Activated T-cell treated with anti-CD3 and anti-CD28 coated beads, Interleukin-2, amount 50 U/mL, for 1 hour (primary cell): Measurements from ENCODE around the gene SIL1.
"Not testable (repeated sequence)": the region's sequence is repeated elsewhere in the genome, so short reads cannot be mapped to it uniquely, and the experiment has no call there.

Source experiments
- DNase-seq: peaks from one replicate; pipeline ENCODE4 v3.0.0-alpha.2; 2020

The SIL1 gene

GRCh38 chr5:139199321-139199720 lies 1.2 kb upstream of the SIL1 start:
- no peak for DNase-seq

GRCh38 chr5:139196296-139196956 lies 1.7 kb downstream of the SIL1 start:
- DNase-seq = no peak

- DNase-seq = no peak
Observed at GRCh38 chr5:139194486-139194885, 3.7 kb downstream of the SIL1 start.

- DNase-seq = no peak
Observed at GRCh38 chr5:139193928-139194327, 4.2 kb downstream of the SIL1 start.

GRCh38 chr5:139192906-139193305 lies 5.3 kb downstream of the SIL1 start:
- not testable (repeated sequence) for DNase-seq

GRCh38 chr5:139191954-139192353 lies 6.2 kb downstream of the SIL1 start:
- not testable (repeated sequence) for DNase-seq

- no peak for DNase-seq
Observed at GRCh38 chr5:139190125-139190524, 8.0 kb downstream of the SIL1 start.

- no peak for DNase-seq
Observed at GRCh38 chr5:139188558-139189270, 9.5 kb downstream of the SIL1 start.

GRCh38 chr5:139186752-139187326 lies 11.3 kb downstream of the SIL1 start:
- DNase-seq = no peak

GRCh38 chr5:139186261-139186660 lies 11.9 kb downstream of the SIL1 start:
- no peak for DNase-seq

- DNase-seq = no peak
Observed at GRCh38 chr5:139185589-139185988, 12.6 kb downstream of the SIL1 start.

- no peak for DNase-seq
Observed at GRCh38 chr5:139183502-139183901, 14.7 kb downstream of the SIL1 start.

- no peak for DNase-seq
Observed at GRCh38 chr5:139182528-139183296, 15.5 kb downstream of the SIL1 start.

- DNase-seq = no peak
Observed at GRCh38 chr5:139181835-139182452, 16.2 kb downstream of the SIL1 start.

GRCh38 chr5:139181322-139181730 lies 16.8 kb downstream of the SIL1 start:
- no peak for DNase-seq

- no peak for DNase-seq
Observed at GRCh38 chr5:139180850-139181249, 17.3 kb downstream of the SIL1 start.

- not testable (repeated sequence) for DNase-seq
Observed at GRCh38 chr5:139179778-139180513, 18.2 kb downstream of the SIL1 start.

- DNase-seq = no peak
Observed at GRCh38 chr5:139178935-139179334, 19.2 kb downstream of the SIL1 start.

- DNase-seq = no peak
Observed at GRCh38 chr5:139178589-139178917, 19.6 kb downstream of the SIL1 start.

GRCh38 chr5:139177809-139178588 lies 20.2 kb downstream of the SIL1 start:
- DNase-seq = no peak

- DNase-seq = not testable (repeated sequence)
Observed at GRCh38 chr5:139177281-139177680, 20.9 kb downstream of the SIL1 start.

- not testable (repeated sequence) for DNase-seq
Observed at GRCh38 chr5:139174382-139174781, 23.8 kb downstream of the SIL1 start.
